Ishikawa (cell line): ENCODE measurements around the gene COMMD3.

ENCODE experiments used
- CEBPB ChIP-seq: IDR thresholded peaks from 2 replicates; pipeline ENCODE4 v1.6.1; 2012
- CREB1 ChIP-seq: IDR thresholded peaks from 2 replicates; pipeline ENCODE4 v1.6.1; 2012; ENCODE audit warnings: low read depth
- EGR1 ChIP-seq: IDR thresholded peaks from 2 replicates; pipeline ENCODE4 v1.6.1; 2012
- EP300 ChIP-seq: IDR thresholded peaks from 2 replicates; pipeline ENCODE4 v1.6.1; 2012; ENCODE audit warnings: borderline replicate concordance
- FOXM1 ChIP-seq: IDR thresholded peaks from 2 replicates; pipeline ENCODE4 v1.6.1; 2012; ENCODE audit warnings: low read depth, borderline replicate concordance
- NFIC ChIP-seq: IDR thresholded peaks from 2 replicates; pipeline ENCODE4 v1.6.1; 2012
- RAD21 ChIP-seq: IDR thresholded peaks from 2 replicates; pipeline ENCODE4 v1.6.1; 2012; ENCODE audit warnings: low read depth
- TAF1 ChIP-seq: IDR thresholded peaks from 2 replicates; pipeline ENCODE4 v1.6.1; 2012; ENCODE audit warnings: low read depth, mild to moderate bottlenecking
- TCF12 ChIP-seq: IDR thresholded peaks from 2 replicates; pipeline ENCODE4 v1.6.1; 2012; ENCODE audit warnings: low read depth
- TEAD4 ChIP-seq: IDR thresholded peaks from 2 replicates; pipeline ENCODE4 v1.6.1; 2012
- YY1 ChIP-seq: IDR thresholded peaks from 2 replicates; pipeline ENCODE4 v1.6.1; 2012; ENCODE audit warnings: low read depth
- ZBTB7A ChIP-seq: IDR thresholded peaks from 2 replicates; pipeline ENCODE4 v1.6.1; 2012; ENCODE audit warnings: low read depth
- TF ChIP-seq, protein P1 (sequence below): IDR thresholded peaks from 2 replicates; pipeline ENCODE4 v1.6.1; 2012
- TF ChIP-seq, protein P2 (sequence below): IDR thresholded peaks from 2 replicates; pipeline ENCODE4 v1.6.1; 2012
- TF ChIP-seq, protein P3 (sequence below): IDR thresholded peaks from 2 replicates; pipeline ENCODE4 v1.6.1; 2012; ENCODE audit warnings: low read depth, mild to moderate bottlenecking

COMMD3 gene

DNA sequence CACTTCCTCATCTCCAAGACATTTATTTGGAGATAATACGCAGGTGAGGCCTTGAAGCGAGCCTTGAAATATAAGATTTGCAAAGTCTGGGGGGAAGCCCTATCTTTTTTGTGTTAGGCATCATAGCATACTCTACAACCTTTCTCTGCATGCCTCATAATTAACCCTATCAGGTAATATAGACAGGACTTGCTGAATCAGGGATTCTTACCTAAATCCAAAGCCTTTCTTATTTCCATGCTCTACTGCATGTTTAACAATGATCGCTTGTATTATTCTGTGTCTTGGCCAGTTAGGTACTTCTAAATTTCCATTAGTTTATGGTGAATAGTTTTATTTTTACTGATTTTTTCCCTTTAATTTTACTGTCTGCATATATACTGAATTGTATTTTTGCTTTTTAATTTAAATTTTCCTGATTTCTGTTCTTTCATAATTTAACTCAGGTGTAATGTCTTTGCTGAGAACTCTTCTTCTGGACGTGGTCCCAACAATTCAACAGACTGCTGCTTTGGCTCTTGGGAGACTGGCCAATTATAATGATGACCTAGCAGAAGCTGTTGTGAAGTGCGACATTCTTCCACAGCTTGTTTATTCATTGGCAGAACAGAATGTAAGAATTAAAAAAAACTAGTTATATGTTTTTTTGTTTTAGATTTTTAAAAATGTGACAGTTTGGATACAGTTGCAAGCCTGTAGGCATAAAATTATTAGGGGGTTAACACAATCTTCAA lies 48.4 kb downstream of the COMMD3 start:
- TF ChIP-seq ZBTB7A (no peak), CREB1 (no peak), TEAD4 (no peak), YY1 (no peak), EGR1 (no peak), TAF1 (no peak), CEBPB (no peak), FOXM1 (no peak), RAD21 (no peak), NFIC (no peak), TCF12 (no peak), EP300 (no peak)
- TF ChIP-seq, protein P1, sequence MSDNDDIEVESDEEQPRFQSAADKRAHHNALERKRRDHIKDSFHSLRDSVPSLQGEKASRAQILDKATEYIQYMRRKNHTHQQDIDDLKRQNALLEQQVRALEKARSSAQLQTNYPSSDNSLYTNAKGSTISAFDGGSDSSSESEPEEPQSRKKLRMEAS, result no peak
- TF ChIP-seq, protein P2, sequence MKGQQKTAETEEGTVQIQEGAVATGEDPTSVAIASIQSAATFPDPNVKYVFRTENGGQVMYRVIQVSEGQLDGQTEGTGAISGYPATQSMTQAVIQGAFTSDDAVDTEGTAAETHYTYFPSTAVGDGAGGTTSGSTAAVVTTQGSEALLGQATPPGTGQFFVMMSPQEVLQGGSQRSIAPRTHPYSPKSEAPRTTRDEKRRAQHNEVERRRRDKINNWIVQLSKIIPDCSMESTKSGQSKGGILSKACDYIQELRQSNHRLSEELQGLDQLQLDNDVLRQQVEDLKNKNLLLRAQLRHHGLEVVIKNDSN, result no peak
- TF ChIP-seq, protein P3, sequence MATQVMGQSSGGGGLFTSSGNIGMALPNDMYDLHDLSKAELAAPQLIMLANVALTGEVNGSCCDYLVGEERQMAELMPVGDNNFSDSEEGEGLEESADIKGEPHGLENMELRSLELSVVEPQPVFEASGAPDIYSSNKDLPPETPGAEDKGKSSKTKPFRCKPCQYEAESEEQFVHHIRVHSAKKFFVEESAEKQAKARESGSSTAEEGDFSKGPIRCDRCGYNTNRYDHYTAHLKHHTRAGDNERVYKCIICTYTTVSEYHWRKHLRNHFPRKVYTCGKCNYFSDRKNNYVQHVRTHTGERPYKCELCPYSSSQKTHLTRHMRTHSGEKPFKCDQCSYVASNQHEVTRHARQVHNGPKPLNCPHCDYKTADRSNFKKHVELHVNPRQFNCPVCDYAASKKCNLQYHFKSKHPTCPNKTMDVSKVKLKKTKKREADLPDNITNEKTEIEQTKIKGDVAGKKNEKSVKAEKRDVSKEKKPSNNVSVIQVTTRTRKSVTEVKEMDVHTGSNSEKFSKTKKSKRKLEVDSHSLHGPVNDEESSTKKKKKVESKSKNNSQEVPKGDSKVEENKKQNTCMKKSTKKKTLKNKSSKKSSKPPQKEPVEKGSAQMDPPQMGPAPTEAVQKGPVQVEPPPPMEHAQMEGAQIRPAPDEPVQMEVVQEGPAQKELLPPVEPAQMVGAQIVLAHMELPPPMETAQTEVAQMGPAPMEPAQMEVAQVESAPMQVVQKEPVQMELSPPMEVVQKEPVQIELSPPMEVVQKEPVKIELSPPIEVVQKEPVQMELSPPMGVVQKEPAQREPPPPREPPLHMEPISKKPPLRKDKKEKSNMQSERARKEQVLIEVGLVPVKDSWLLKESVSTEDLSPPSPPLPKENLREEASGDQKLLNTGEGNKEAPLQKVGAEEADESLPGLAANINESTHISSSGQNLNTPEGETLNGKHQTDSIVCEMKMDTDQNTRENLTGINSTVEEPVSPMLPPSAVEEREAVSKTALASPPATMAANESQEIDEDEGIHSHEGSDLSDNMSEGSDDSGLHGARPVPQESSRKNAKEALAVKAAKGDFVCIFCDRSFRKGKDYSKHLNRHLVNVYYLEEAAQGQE, result no peak

DNA sequence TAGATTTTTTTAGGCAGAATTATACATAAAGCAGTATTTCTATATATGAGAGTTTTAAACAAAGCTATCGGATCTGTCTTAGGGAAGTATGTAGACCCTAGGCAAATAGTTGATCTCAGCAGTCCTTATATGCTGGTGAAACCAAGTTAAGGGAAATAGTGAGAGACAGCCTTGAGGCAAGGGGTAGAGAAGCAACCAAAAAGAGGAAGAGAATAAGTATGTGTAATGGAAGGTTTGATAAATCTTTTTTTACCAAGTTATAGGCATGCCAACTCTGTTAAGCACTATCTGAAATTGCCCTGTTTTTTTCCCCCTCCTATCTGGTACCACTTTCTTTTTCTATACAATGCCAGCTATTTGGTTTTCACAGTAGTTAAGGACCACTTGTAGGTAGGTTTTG lies 49.0 kb downstream of the COMMD3 start:
- TF ChIP-seq EP300 (no peak), TAF1 (no peak), YY1 (no peak), EGR1 (no peak)
- TF ChIP-seq, protein P1, result no peak
- TF ChIP-seq, protein P3, result no peak
- TF ChIP-seq, protein P2, result no peak

GRCh38 chr10:22365644-22366434 lies 49.7 kb downstream of the COMMD3 start:
- TF ChIP-seq CEBPB (no peak), RAD21 (no peak), EP300 (no peak), TEAD4 (no peak), TAF1 (no peak), FOXM1 (no peak), CREB1 (no peak), NFIC (no peak), ZBTB7A (no peak), YY1 (no peak), EGR1 (no peak), TCF12 (no peak)
- TF ChIP-seq, protein P2, result no peak
- TF ChIP-seq, protein P1, result no peak
- TF ChIP-seq, protein P3, result no peak
